ENCODE data around the gene PCDHA1.
"Not testable (repeated sequence)": the region's sequence is repeated elsewhere in the genome, so short reads cannot be mapped to it uniquely, and the experiment has no call there.

PCDHA1 gene

GRCh38 chr5:140849831-140850634, 64.1 kb downstream of the PCDHA1 start:
- not testable (repeated sequence) for DNase-seq

- no peak for DNase-seq
Observed at GRCh38 chr5:140855772-140856674, 70.1 kb downstream of the PCDHA1 start, which contains the start of gene PCDHA10. PCDHA10 (plus strand) TSS chr5:140855897; CDS start chr5:140856049, 152 bp downstream.

- DNase-seq = no peak
Observed at GRCh38 chr5:140857177-140857986, 71.4 kb downstream of the PCDHA1 start.

GRCh38 chr5:140857987-140858240, 72.0 kb downstream of the PCDHA1 start:
- DNase-seq = no peak

- DNase-seq = no peak
Observed at GRCh38 chr5:140862441-140863295, 76.7 kb downstream of the PCDHA1 start.

GRCh38 chr5:140868721-140869554, 83.0 kb downstream of the PCDHA1 start, which contains the start of gene PCDHA11:
PCDHA11 (plus strand) TSS chr5:140868957; CDS start chr5:140869104, 147 bp downstream.
- DNase-seq = peak in 1 of 4 experiments; percentile 4

- no peak for DNase-seq
Observed at GRCh38 chr5:140869555-140869886, 83.6 kb downstream of the PCDHA1 start.

GRCh38 chr5:140870221-140871201, 84.6 kb downstream of the PCDHA1 start:
- DNase-seq = no peak

GRCh38 chr5:140875085-140876065, 89.4 kb downstream of the PCDHA1 start, which contains the start of gene PCDHA12:
PCDHA12 (plus strand) TSS chr5:140875308; CDS start chr5:140875473, 165 bp downstream.
- DNase-seq = no peak

- not testable (repeated sequence) for DNase-seq
Observed at GRCh38 chr5:140876541-140877261, 90.8 kb downstream of the PCDHA1 start.

- DNase-seq = no peak
Observed at GRCh38 chr5:140877262-140877581, 91.3 kb downstream of the PCDHA1 start.

- DNase-seq = no peak
Observed at GRCh38 chr5:140881889-140882590, 96.1 kb downstream of the PCDHA1 start, which contains the start of gene PCDHA13. PCDHA13 (plus strand) TSS chr5:140882124; CDS start chr5:140882269, 145 bp downstream.

GRCh38 chr5:140882591-140882899, 96.6 kb downstream of the PCDHA1 start:
- no peak for DNase-seq

- DNase-seq = no peak
Observed at GRCh38 chr5:140883373-140883772, 97.4 kb downstream of the PCDHA1 start.

- DNase-seq = no peak
Observed at GRCh38 chr5:140883927-140884697, 98.2 kb downstream of the PCDHA1 start.

- DNase-seq = no peak
Observed at GRCh38 chr5:140916325-140916724, 130.4 kb downstream of the PCDHA1 start.

All from suppressor macrophage (primary cell).